HG02938 (cell line): ENCODE results near the gene MNAT1.

Experiments used
- ATAC-seq: cut with Tn5 transposase; IDR thresholded peaks from one replicate; pipeline ENCODE4 v1.9.1; 2021; ENCODE audit warnings: mild to moderate bottlenecking, moderate library complexity; ENCODE audit not compliant: unreplicated experiment

Gene MNAT1

GRCh38 chr14:61019537-61019936, 285.0 kb downstream of the MNAT1 start:
- ATAC-seq: no peak
